ENCODE results near the gene FCN1. TPM values are rescaled to one million over a fixed set of nuclear protein-coding genes. Genes with fewer than 3 reads are reported as not detected.

The FCN1 gene
- total RNA-seq = 1 to 10 TPM in 5 of 6 experiments, under 1 TPM in 1; 0.68 to 5.3 (median 1.7) TPM
- long read RNA-seq, partial matches to known transcripts = 0 of 1 reads
- long read RNA-seq, other reads (novel, unspliced or antisense) = 1 of 1 reads

- no peaks in the 10 kb centered on the region for H3K27me3 ChIP-seq
- DNase-seq (peak in 1 of 3 donors; percentile 52), ATAC-seq (peak; percentile 20 to 40 (median 32))
- H3K36me3 ChIP-seq = no peaks in the 10 kb centered on the region
- H3K4me3 ChIP-seq = no peak within 1 kb of the TSS
- no peak within 1 kb of the TSS for H3K27ac ChIP-seq
- TF ChIP-seq POLR2A (IDR thresholded peaks at IDR 0.05) (no peak), CTCF (IDR thresholded peaks at IDR 0.05) (no peak)
- no peaks in the 10 kb centered on the region for H3K4me1 ChIP-seq
- 58% methylated on average over 4 of the region's 11 CpGs for WGBS (ENCODE audit: insufficient coverage, low coverage, low lambda C conversion rate, missing lambda C conversion rate)
- intact Hi-C loops (cut with DNase I) = no loop called here
- peaks cover 0 to 4% (median 2%) of the 10 kb centered on the region in 4 donors for H3K9me3 ChIP-seq
Measured at GRCh38 chr9:134917431-134918373, at the start of gene FCN1. Gene FCN1, minus strand, starts transcription at chr9:134917912. Its CDS starts 41 bp downstream, at chr9:134917871.

GRCh38 chr9:134966697-134967546 is 49.2 kb upstream of the FCN1 start:
- no peak overlapping the region for H3K27ac ChIP-seq
- H3K36me3 ChIP-seq = no peaks in the 10 kb centered on the region
- intact Hi-C loops (cut with DNase I) = no loop called here
- DNase-seq (peak in 1 of 3 donors; percentile 39), ATAC-seq (no peak)
- 73% methylated on average over 10 of the region's 23 CpGs for WGBS (ENCODE audit: insufficient coverage, low coverage, low lambda C conversion rate, missing lambda C conversion rate)
- H3K4me1 ChIP-seq = no peaks in the 10 kb centered on the region
- TF ChIP-seq CTCF (IDR thresholded peaks at IDR 0.05) (no peak), POLR2A (IDR thresholded peaks at IDR 0.05) (no peak)
- no peak overlapping the region for H3K4me3 ChIP-seq
- no peaks in the 10 kb centered on the region for H3K9me3 ChIP-seq
- H3K27me3 ChIP-seq = no peaks in the 10 kb centered on the region

- DNase-seq (no peak), ATAC-seq (no peak)
- TF ChIP-seq POLR2A (IDR thresholded peaks at IDR 0.05) (no peak), CTCF (IDR thresholded peaks at IDR 0.05) (no peak)
- H3K4me3 ChIP-seq = no peak overlapping the region
- H3K36me3 ChIP-seq = no peaks in the 10 kb centered on the region
- H3K4me1 ChIP-seq = no peaks in the 10 kb centered on the region
- H3K27ac ChIP-seq = no peak overlapping the region
- H3K27me3 ChIP-seq = no peaks in the 10 kb centered on the region
- no peaks in the 10 kb centered on the region for H3K9me3 ChIP-seq
- WGBS (ENCODE audit: insufficient coverage, low coverage, low lambda C conversion rate, missing lambda C conversion rate) = 33% methylated on average over 1 of the region's 12 CpGs
- intact Hi-C loops (cut with DNase I) = no loop called here
Measured at GRCh38 chr9:134966270-134966669, 48.6 kb upstream of the FCN1 start.

- no peaks in the 10 kb centered on the region for H3K27me3 ChIP-seq
- intact Hi-C loops (cut with DNase I) = no loop called here
- TF ChIP-seq CTCF (IDR thresholded peaks at IDR 0.05) (no peak), POLR2A (IDR thresholded peaks at IDR 0.05) (no peak)
- WGBS (ENCODE audit: insufficient coverage, low coverage, low lambda C conversion rate, missing lambda C conversion rate) = 77% methylated on average over 3 of the region's 6 CpGs
- no peaks in the 10 kb centered on the region for H3K9me3 ChIP-seq
- H3K4me1 ChIP-seq = no peaks in the 10 kb centered on the region
- ATAC-seq = no peak
- no peak overlapping the region for H3K27ac ChIP-seq
- peak in 1 of 3 donors; percentile 26 for DNase-seq
- no peaks in the 10 kb centered on the region for H3K36me3 ChIP-seq
- no peak overlapping the region for H3K4me3 ChIP-seq
Measured at GRCh38 chr9:134965851-134966250, 48.1 kb upstream of the FCN1 start.

All from right lobe of liver (tissue), 6 donors.